GM18526 (cell line): Measurements from ENCODE around the gene GALK2.

Experiments
- POLR2A ChIP-seq: IDR thresholded peaks from 3 replicates; pipeline ENCODE4 v1.6.1; 2011; ENCODE audit not compliant: insufficient read length; ENCODE audit errors: extremely low read depth

The GALK2 gene

DNA sequence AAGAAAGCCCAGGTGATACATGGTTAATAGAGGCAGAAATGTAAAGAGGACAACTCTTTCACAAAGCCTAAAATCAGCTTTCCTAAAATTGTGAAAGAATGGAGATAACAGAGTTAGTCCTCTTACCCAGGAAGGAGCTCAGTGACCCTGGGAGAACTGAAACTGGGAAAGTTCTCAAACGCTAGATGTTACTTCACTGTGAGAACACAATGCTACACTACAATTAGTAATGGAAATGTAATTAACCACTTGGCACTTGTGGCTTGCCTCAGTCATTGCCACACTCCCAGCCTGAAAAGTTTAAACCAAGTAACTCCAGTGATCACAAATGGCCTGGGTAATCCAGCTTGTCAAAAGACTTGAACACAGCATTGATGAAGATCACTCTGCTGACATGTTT lies 150.3 kb downstream of the GALK2 start:
- no peak for TF ChIP-seq POLR2A

DNA sequence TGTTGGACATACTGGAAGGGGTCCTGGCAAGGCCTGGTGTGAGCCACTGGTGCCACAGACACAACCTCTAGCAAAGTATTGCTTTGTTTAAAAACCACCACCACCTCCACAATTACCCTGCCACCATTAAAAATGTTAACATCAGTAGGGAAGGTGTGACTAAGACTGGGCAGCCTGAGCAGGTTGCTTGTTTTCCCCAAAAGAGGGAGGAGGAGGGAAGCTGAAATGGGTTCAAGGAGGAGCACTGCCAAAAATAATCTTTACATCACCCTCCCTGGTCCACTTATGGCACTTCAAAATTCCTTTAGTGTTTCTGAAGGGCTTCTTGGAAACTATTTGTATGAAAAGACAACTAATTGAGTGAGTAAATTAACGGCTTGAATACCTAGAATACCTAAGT lies 153.2 kb downstream of the GALK2 start:
- TF ChIP-seq POLR2A, result no peak

DNA sequence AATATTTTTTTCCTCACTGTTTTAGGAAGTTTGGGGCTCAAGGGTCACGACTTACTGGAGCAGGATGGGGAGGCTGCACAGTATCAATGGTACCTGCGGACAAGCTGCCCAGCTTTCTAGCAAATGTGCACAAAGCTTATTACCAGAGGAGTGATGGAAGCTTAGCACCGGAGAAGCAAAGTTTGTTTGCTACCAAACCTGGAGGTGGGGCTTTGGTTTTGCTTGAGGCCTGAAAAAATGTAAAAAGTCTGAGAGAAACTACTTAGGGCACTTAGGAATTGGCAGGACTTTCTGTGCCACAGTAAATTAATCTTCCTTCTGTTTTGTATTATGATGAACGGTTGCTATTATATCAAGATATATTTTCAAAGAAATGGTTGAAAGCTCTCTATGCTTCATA lies 157.9 kb downstream of the GALK2 start:
- no peak for TF ChIP-seq POLR2A

- TF ChIP-seq POLR2A, result no peak
These were observed 158.9 kb downstream of the GALK2 start for GRCh38 chr15:49328941-49329340.

DNA sequence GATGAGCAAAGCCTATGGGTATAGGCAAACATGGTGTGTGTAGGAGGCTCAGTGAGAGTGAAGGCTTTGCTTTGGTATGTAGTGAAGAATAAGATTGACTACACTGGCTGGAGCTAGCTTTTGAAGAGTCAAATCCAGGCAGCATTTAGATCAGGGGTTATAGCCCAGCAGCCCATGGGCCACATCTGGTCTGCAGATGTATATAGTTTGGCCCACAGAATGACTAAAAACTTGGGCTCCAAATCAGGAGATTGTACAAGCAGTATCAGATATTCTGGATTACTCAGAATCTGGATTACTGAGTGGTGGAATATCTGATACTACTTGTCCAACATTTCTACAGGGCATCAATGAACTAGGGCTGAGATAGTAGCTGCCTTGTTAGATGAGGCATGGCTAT lies 160.1 kb downstream of the GALK2 start:
- TF ChIP-seq POLR2A, result no peak

- no peak for TF ChIP-seq POLR2A
These were observed 161.4 kb downstream of the GALK2 start for GRCh38 chr15:49331442-49331841.

DNA sequence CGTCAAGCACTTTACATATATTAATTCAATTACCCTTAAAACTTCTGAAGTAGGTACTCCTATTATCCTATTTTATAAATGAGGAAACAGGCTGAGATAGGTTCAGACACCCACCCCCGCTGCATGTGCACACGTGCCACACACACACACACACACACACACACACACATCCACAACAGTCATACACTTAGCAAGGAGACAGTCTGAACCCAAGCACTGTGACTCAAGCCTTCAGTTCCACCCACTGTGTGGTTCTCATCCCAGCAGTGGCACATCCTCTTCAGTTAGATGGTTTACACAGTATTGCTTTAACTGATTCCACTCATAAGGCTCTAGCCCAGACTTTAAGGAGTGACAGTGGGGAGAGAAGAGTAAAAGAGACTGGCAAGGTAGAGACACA lies 161.9 kb downstream of the GALK2 start:
- TF ChIP-seq POLR2A, result no peak

GRCh38 chr15:49339656-49340055 lies 169.6 kb downstream of the GALK2 start:
- TF ChIP-seq POLR2A, result no peak

- no peak for TF ChIP-seq POLR2A
These were observed 173.5 kb downstream of the GALK2 start for GRCh38 chr15:49343546-49343945.

DNA sequence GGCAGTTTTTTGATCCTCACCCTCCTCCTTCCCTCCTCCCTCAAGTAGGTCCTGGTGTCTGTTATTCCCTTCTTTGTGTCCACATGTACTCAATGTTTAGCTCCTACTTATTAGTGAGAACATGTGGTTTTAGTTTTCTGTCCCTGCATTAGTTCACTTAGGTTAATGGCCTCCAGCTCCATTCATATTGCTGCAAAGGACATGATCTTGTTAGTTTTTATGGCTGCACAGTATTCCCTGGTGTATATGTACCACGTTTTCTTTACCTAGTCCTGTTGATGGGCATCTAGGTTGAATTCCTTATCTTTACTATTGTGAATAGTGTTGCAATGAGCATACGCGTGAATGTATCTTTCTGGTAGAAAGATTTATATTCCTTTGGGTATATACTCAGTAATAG lies 191.3 kb downstream of the GALK2 start:
- no peak for TF ChIP-seq POLR2A

DNA sequence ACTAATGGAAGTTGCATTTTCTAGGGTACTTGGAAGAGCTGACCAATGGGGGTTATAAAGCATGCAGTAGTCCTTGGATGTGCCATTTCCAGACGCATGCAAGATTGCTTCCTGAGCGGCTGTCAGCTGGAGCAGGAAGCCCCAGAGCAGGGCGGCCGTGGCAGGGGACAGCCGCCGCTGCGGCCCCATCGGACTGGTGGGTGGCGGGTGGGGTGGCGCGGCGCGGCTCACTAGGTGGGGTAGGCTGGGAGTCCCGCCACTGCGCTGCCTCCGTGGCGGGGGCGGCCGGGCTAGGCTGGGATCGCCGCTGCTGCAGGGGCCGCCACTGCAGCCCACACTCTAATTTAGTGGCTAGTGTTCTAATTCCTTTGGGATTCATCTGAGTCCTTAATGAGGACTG lies 196.4 kb downstream of the GALK2 start:
- TF ChIP-seq POLR2A, result no peak

GRCh38 chr15:49370782-49371181 lies 200.7 kb downstream of the GALK2 start:
- no peak for TF ChIP-seq POLR2A

- no peak for TF ChIP-seq POLR2A
These were observed 202.3 kb downstream of the GALK2 start for GRCh38 chr15:49372366-49372765.

- no peak for TF ChIP-seq POLR2A
These were observed 209.9 kb downstream of the GALK2 start for GRCh38 chr15:49379996-49380395.

DNA sequence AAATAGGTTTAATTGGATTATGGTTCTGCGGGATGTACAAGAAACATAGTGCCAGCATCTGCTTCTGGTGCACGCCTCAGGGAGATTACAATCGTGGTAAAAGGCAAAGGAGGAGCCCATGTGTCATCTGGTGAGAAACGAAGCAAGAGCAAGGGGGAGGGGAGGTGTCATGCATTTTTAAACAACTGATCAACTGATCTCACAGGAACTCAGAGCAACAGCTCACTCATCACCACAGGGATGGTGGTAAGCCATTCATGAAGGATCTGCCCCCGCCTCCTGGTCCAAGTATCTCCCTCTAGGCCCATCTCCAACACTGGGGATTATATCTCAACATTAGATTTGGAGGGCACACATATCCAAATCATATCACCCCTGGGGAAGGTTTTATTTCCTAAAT lies 210.9 kb downstream of the GALK2 start:
- TF ChIP-seq POLR2A, result no peak
